Peyer's patch (tissue), 4 donors: ENCODE data around the gene LGI4. TPM values are rescaled to one million over a fixed set of nuclear protein-coding genes. Genes with fewer than 3 reads are reported as not detected.

Experiments
- DNase-seq, 3 donors: peaks; one replicate each; pipeline ENCODE4 v3.0.0-alpha.2; 2017 to 2019
- H3K27ac ChIP-seq, 4 donors: fragments of 200-600 bp; sonication (generic); one replicate each; pipeline ENCODE4 v1.5.1; 2016 to 2019
- H3K27me3 ChIP-seq, 2 donors: fragments of 200-600 bp; sonication (generic); one replicate each; pipeline ENCODE4 v1.5.1; 2019
- H3K36me3 ChIP-seq, 3 donors: fragments of 200-600 bp; sonication (generic); one replicate each; pipeline ENCODE4 v1.5.1; 2016 to 2019
- H3K4me1 ChIP-seq, 4 donors: fragments of 200-600 bp; sonication (generic); one replicate each; pipeline ENCODE4 v1.5.1; 2016 to 2019
- H3K4me3 ChIP-seq, 4 donors: fragments of 200-600 bp; sonication (generic); 1 replicate in 3 of 4; 2 replicates in 1 of 4; pipeline ENCODE4 v1.5.1; 2016 to 2019; ENCODE audit warnings: mild to moderate bottlenecking in 1 of 4
- H3K9me3 ChIP-seq, 4 donors: fragments of 200-600 bp; sonication (generic); one replicate each; pipeline ENCODE4 v1.5.1; 2016 to 2019; ENCODE audit warnings: mild to moderate bottlenecking in 1 of 4
- CTCF ChIP-seq, 6 experiments: fragments of 450-650 bp in 4 of 6; fragments of 200-600 bp in 2 of 6; sonication (generic) in 1 of 6; IDR thresholded peaks; one replicate each; pipeline ENCODE4 v1.5.1; 2017 to 2019; ENCODE audit warnings: antibody characterized with exemption in 6 of 6, mild to moderate bottlenecking in 3 of 6, moderate library complexity in 1 of 6
- POLR2A ChIP-seq, 2 donors: fragments of 450-650 bp; IDR thresholded peaks; one replicate each; pipeline ENCODE4 v1.5.1; 2017; ENCODE audit warnings: antibody characterized with exemption in 2 of 2, mild to moderate bottlenecking in 2 of 2, moderate library complexity in 2 of 2
- total RNA-seq, 4 donors: library from RNA; depleted of rRNA; stranded (reverse); fragments of >200 nt; gene quantifications; one replicate each; pipeline ENCODE4 v1.1.0, GENCODE V29; 2016

LGI4 gene
- total RNA-seq, 4 donors from 2014 or later: 6.1 to 37.3 (median 14.4) TPM

- DNase-seq: no peak
- no peaks in the 10 kb centered on the region for H3K4me1 ChIP-seq
- TF ChIP-seq CTCF (IDR thresholded peaks at IDR 0.05) (no peak), POLR2A (IDR thresholded peaks at IDR 0.05) (no peak)
- H3K36me3 ChIP-seq: no peaks in the 10 kb centered on the region
- H3K27me3 ChIP-seq: no peaks in the 10 kb centered on the region
- H3K9me3 ChIP-seq: no peaks in the 10 kb centered on the region
- no peak overlapping the region for H3K27ac ChIP-seq
- H3K4me3 ChIP-seq: no peak overlapping the region
Measured at GRCh38 chr19:35098413-35099049, 36.3 kb downstream of the LGI4 start.

GRCh38 chr19:35095667-35096368 lies 39.0 kb downstream of the LGI4 start:
- no peak overlapping the region for H3K27ac ChIP-seq

GRCh38 chr19:35094656-35095055 lies 40.2 kb downstream of the LGI4 start:
- H3K9me3 ChIP-seq: no peaks in the 10 kb centered on the region
- TF ChIP-seq CTCF (IDR thresholded peaks at IDR 0.05): no peak
- no peak for TF ChIP-seq POLR2A (IDR thresholded peaks at IDR 0.05)
- H3K27ac ChIP-seq: no peak overlapping the region
- H3K27me3 ChIP-seq: no peaks in the 10 kb centered on the region
- H3K4me3 ChIP-seq: no peak overlapping the region
- H3K36me3 ChIP-seq: no peaks in the 10 kb centered on the region
- DNase-seq: no peak
- H3K4me1 ChIP-seq: peaks cover 0 to 9% (median 0%) of the 10 kb centered on the region in 4 donors

More at GRCh38 chr19:35095667-35096368, 39.0 kb downstream of the LGI4 start:
- DNase-seq: no peak
- H3K4me1 ChIP-seq: peaks cover 0 to 2% (median 0%) of the 10 kb centered on the region in 4 donors
- no peaks in the 10 kb centered on the region for H3K9me3 ChIP-seq
- no peaks in the 10 kb centered on the region for H3K27me3 ChIP-seq
- no peak for TF ChIP-seq CTCF (IDR thresholded peaks at IDR 0.05)
- no peak for TF ChIP-seq POLR2A (IDR thresholded peaks at IDR 0.05)
- no peak overlapping the region for H3K4me3 ChIP-seq
- no peaks in the 10 kb centered on the region for H3K36me3 ChIP-seq

GRCh38 chr19:35093941-35094647 lies 40.8 kb downstream of the LGI4 start:
- Histone ChIP-seq H3K4me1 (peaks cover 0 to 9% (median 0%) of the 10 kb centered on the region in 4 donors), H3K36me3 (no peaks in the 10 kb centered on the region), H3K9me3 (no peaks in the 10 kb centered on the region), H3K27me3 (no peaks in the 10 kb centered on the region), H3K27ac (no peak overlapping the region), H3K4me3 (no peak overlapping the region)
- TF ChIP-seq CTCF (IDR thresholded peaks at IDR 0.05) (no peak), POLR2A (IDR thresholded peaks at IDR 0.05) (no peak)
- DNase-seq: no peak

- no peak overlapping the region for H3K27ac ChIP-seq
- H3K9me3 ChIP-seq: no peaks in the 10 kb centered on the region
- H3K27me3 ChIP-seq: no peaks in the 10 kb centered on the region
- peaks cover 0 to 9% (median 0%) of the 10 kb centered on the region in 4 donors for H3K4me1 ChIP-seq
- no peak for TF ChIP-seq POLR2A (IDR thresholded peaks at IDR 0.05)
- TF ChIP-seq CTCF (IDR thresholded peaks at IDR 0.05): no peak
- DNase-seq: no peak
- no peak overlapping the region for H3K4me3 ChIP-seq
- H3K36me3 ChIP-seq: no peaks in the 10 kb centered on the region
Measured at GRCh38 chr19:35093430-35093829, 41.4 kb downstream of the LGI4 start.
